AG10803 (cell line): ENCODE measurements around the gene ITGBL1.

Experiments used
- DNase-seq: peaks from one replicate; pipeline ENCODE4 v3.0.0; 2010; ENCODE audit warnings: low read depth
- H3K4me3 ChIP-seq: 2 replicates; pipeline ENCODE4 v1.5.1; 2011; ENCODE audit warnings: mild to moderate bottlenecking, low read length, control low read depth
- TF ChIP-seq, protein P1 (sequence below): conservative IDR thresholded peaks from 2 replicates; pipeline ENCODE4 v1.5.1; 2011; ENCODE audit warnings: mild to moderate bottlenecking, low read length, control low read depth, inconsistent platforms

ITGBL1 gene

DNA sequence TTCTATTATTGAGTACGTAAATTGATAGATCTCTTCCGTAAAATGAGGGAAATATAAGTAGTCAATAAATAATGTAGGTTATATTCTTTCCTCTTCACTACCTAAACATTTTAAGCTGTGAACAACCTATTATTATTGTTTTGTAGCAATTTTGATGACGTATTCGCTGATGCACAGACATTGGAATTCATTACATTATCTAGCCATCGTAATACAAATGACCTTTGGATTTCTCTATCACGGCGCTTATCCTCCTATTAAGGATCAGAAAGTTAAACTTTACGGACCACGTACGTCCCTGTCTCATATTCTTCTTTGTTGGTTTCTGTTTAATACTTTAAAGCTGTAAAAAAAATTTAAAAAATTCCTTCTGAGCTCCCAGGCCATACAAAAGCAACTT, 264.9 kb downstream of the ITGBL1 start:
- TF ChIP-seq, protein P1, sequence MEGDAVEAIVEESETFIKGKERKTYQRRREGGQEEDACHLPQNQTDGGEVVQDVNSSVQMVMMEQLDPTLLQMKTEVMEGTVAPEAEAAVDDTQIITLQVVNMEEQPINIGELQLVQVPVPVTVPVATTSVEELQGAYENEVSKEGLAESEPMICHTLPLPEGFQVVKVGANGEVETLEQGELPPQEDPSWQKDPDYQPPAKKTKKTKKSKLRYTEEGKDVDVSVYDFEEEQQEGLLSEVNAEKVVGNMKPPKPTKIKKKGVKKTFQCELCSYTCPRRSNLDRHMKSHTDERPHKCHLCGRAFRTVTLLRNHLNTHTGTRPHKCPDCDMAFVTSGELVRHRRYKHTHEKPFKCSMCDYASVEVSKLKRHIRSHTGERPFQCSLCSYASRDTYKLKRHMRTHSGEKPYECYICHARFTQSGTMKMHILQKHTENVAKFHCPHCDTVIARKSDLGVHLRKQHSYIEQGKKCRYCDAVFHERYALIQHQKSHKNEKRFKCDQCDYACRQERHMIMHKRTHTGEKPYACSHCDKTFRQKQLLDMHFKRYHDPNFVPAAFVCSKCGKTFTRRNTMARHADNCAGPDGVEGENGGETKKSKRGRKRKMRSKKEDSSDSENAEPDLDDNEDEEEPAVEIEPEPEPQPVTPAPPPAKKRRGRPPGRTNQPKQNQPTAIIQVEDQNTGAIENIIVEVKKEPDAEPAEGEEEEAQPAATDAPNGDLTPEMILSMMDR, result no peak

DNA sequence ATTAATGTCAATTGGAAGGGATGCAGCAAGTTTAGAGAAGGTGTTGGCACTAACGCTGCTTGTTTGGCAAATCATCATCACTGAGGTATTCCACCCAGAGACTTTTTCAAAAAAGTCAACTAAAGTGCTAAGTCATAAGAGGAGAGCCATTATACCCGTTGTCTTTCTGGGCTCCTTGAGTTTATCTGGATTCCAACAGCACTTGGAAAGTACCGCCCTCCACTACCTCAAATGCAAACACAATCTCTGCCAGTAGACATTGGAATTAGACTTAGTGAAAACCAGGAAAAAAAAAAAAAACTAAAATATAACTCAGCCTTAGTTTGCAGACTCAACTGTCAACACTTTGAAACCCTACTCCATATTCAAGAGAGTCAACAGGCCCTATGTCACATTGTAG, 266.0 kb downstream of the ITGBL1 start:
- no peak for DNase-seq
- H3K4me3 ChIP-seq, result no peak overlapping the region
- TF ChIP-seq, protein P1, result no peak

More for the DNA sequence above, 264.9 kb downstream of the ITGBL1 start:
- no peak overlapping the region for H3K4me3 ChIP-seq
- no peak for DNase-seq

DNA sequence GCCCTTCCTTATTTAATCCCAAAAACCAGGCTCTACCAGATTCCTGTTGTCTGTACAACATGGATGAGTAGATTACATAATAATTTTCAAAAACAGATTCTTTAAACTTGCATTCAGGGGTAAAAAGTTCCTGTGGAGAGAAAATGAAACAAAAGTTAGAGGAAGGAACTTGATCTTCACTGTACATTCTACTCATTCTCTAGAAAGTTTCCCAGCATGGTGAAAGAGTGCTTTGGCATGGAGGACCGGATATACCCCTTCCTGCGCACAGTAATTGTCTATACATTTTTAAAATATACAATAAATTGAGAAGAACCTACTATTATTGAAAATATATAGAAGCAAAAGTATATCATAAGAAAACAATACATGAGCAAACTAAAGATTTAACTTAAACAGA, 274.2 kb downstream of the ITGBL1 start:
- no peak for DNase-seq
- TF ChIP-seq, protein P1, result no peak
- H3K4me3 ChIP-seq, result no peak overlapping the region

DNA sequence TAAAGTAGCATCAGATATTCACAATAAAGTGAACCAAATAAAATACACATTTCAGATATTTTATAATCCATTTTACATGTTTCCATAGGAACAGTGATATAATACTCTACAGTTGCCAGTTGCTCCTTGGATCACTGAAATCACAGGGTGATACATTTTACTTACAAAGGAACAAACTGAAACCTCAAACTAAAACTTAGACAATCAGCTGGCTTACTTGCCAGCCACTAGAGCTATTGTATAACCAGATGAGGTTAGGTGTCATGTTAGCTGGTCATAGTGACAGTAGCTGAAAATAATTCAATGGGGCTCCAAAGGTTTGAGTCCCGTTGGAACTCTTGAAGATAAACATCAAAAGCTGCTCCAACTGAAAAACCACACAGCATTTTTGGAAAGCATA, 274.6 kb downstream of the ITGBL1 start:
- H3K4me3 ChIP-seq, result no peak overlapping the region
- no peak for DNase-seq
- TF ChIP-seq, protein P1, result no peak

DNA sequence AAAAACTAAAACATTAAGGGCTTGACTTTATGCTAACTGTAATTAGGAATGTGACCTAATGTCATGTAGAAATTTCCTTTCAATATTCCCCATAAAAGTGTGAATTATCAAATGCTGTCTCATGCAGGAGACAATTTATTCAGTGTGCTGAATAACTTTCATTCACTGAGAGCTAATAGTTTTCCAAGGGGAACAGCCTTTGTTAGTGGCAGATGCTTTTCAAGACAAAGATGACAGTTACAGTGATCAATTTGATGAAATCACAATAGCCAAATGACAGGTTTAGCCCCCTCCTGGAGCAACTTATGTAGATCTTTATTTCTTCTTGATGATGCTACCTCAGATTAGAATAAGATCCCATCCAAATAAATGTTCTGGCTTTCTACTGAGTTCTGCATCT, 275.5 kb downstream of the ITGBL1 start:
- DNase-seq, result no peak

DNA sequence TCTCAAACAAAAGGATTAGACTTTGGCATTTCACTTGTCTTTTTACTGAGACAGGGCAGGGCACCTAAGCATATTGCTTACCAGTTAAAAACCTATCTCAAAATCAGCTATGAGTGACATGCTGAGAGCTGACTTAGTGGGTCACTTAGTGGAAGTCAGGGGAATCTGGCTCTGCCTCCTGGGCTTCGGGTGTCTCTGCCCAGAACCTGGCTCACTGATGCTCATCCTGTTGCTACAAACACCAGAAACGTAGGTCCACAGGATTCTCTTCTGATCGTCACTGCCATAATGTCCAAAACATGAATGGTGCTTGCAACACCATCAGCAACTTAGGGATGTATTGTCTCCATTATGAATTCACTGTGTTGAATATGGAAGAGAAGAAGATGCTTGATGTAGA, 276.1 kb downstream of the ITGBL1 start:
- DNase-seq, result no peak
- no peak overlapping the region for H3K4me3 ChIP-seq
- TF ChIP-seq, protein P1, result no peak

More for the DNA sequence above, 275.5 kb downstream of the ITGBL1 start:
- TF ChIP-seq, protein P1, result no peak
- H3K4me3 ChIP-seq, result no peak overlapping the region

DNA sequence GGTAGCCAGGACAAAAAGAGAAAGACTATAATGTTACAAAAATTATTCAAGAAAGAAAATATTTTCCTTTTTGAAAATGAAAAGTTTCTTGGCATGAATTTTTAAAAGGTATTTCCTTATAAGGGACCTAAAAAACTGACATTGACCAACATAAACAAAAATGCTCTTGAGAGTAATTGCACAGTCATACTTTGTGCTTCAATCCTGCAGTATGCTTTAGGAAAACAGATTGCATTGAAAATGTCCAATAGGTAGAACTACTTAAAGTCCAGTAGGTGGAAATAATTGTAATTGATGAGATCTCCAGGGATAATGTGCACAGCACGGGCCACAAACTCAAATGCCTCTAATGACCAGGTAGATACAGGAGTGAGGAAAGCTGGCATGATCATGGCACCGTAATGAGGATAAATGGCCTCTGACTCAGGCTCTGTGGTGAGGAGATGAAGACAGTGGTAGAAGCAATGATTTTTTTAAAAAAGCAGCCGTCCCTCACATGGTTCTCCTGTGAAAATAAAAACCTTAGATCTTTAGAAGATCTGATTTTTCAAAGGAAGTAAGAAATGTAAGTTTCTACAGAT, 278.0 kb downstream of the ITGBL1 start:
- TF ChIP-seq, protein P1, result no peak
- H3K4me3 ChIP-seq, result no peak overlapping the region
- no peak for DNase-seq
